Fibroblast of lung (primary cell): ENCODE results near the gene PXDN.
"Not testable (repeated sequence)": the region's sequence is repeated elsewhere in the genome, so short reads cannot be mapped to it uniquely, and the experiment has no call there.

Experiments used
- CTCF ChIP-seq, 2 donors: IDR thresholded peaks in 1 of 2; conservative IDR thresholded peaks in 1 of 2; 1 replicate in 1 of 2; 2 replicates in 1 of 2; pipeline ENCODE4 v1.5.1; 2011 to 2012; ENCODE audit warnings: low read length in 2 of 2, control low read depth in 1 of 2, inconsistent platforms in 1 of 2, low read depth in 1 of 2, mild to moderate bottlenecking in 1 of 2
- EZH2 ChIP-seq: IDR thresholded peaks from 2 replicates; pipeline ENCODE4 v1.5.1; 2012; ENCODE audit warnings: low read length, control low read depth, mild to moderate bottlenecking; ENCODE audit errors: missing control alignments

- not testable (repeated sequence) for TF ChIP-seq CTCF (conservative IDR thresholded peaks at IDR 0.05 in 1 of 2, IDR thresholded peaks at IDR 0.05 in 1 of 2; ENCODE audit: low read depth in 1 of 2, low read length in 2 of 2); EZH2
These were observed 20.9 kb upstream of the PXDN start for GRCh38 chr2:1765201-1765600.
